HG02973 (cell line): ENCODE measurements around the gene HOTAIR.

ENCODE experiments used
- ATAC-seq: cut with Tn5 transposase; IDR thresholded peaks from one replicate; pipeline ENCODE4 v1.9.1; 2021; ENCODE audit warnings: moderate library complexity; ENCODE audit not compliant: unreplicated experiment

HOTAIR gene

DNA sequence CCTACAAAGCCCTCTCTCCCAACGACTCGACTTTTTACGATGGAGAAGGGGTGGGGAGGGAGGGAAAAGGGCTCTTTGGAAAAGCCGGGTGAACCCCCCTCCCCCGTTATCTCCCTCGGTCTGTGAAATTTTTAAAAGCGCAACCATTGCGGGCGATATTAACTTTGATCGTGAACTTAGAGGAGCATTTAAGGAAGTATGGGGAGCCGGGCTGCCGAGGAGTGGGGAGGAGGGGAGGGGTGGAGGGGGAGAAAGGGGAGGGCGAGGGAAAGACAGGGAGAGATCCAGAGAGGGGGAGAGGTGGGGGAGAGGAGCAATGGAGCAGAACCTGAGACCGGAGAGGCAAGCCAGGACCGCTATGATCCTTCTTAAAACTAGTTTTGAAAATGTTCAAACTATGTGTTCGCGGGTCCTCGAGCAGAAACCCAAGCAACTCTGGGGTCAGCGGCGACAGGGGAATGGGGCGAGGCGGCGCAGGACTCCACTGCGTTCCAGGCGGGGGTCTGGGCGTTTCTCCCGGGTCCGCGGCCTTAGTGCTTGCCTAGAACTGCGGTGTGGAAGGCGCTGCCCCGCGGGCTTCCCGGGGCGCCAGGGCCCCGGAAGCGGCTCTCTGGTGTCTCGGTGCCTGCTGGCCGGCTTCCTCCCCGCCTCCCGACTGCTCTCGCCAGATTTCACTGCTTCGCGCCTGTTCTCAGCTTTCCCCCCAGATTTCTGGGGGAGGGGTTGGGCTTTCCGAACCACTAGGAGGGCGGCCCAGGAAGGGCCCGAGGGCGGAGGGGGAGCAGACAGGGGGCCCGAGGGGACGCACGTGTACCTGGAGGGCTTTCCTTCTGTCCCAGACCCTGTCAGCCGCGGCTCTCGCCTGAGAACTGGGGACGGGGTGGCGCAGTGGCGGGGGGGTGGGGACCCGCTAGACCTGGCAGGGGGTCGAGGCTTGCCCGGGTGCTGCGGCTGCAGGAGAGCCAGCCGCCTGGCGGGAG is at the start of gene HOTAIR:
Gene HOTAIR (minus strand): TSS at position 871 of the 980 bp plus-strand sequence.
- no peak for ATAC-seq

GRCh38 chr12:54024127-54024526 is 49.4 kb upstream of the HOTAIR start:
- ATAC-seq = no peak

DNA sequence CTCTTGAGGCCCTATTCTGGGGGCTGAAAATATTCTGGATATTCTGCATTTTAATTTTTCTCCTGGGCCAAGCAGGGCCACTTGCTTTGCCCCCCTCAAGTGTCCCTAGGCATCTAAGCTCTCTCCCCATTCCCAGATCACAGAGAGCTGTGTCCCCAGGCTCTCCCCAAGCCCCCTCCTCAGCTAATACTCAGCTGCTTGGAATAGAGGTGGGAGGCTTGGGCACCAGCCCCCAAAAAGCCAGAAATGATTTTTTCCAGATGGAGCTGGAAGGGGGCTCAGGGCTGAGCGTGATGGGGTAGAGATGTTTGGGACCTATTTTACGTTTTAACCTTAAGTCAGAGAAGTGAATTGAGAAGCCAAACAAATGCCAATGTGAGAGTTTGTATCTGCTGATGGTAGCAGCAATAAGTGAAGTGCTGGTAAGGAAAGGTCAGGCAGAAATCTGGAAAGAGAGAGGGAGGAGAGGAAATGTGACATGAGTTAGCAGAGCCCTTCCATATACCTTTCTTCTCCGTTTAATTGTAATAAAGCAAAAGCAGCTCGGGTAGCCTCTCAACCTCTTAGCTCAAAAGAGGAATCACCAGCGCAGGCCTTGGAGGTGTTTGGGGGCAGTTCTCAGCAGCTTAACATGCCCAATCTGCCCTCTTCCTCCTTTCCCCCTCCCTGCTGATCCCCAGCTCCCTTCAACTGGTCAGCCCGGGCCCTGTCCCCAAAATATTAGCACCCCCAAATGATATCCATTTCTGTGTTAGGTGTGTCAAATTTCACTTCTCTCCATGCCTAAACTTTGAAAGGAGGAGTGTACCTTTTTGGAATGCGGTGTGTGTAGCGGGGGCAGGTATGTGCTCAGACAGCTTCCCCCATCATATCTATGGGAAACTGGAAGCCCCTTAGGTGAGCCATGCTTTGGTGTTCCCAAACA is 48.5 kb upstream of the HOTAIR start:
- no peak for ATAC-seq

DNA sequence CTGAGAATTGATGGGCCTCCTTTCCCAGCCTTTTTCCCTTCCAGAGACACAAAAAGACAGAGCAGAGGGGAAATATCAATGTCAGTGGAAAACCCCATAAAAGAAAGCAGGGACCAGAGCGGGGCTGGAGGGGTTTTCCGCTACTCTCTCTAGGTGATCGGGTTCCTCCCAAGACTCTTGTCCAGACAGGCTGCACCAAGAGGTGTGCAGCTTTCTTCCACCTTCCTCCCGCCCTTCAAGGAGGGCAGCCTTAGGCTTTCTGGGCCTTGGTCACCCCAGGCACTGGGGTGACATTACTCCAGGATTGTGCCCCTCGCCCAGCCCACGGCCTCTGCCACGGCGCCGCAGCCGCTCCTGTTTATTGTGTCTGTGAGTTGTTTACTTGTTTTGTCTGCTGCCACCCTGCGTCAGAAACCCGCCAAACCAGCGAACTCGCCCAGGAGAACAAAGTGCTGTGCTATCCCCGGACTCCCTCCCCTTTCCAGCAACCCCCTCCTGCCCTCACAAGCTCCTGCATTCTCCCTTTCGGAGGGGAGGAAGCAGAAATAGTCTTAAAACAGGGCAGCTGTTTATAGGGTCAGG is 46.8 kb upstream of the HOTAIR start:
- ATAC-seq = no peak

DNA sequence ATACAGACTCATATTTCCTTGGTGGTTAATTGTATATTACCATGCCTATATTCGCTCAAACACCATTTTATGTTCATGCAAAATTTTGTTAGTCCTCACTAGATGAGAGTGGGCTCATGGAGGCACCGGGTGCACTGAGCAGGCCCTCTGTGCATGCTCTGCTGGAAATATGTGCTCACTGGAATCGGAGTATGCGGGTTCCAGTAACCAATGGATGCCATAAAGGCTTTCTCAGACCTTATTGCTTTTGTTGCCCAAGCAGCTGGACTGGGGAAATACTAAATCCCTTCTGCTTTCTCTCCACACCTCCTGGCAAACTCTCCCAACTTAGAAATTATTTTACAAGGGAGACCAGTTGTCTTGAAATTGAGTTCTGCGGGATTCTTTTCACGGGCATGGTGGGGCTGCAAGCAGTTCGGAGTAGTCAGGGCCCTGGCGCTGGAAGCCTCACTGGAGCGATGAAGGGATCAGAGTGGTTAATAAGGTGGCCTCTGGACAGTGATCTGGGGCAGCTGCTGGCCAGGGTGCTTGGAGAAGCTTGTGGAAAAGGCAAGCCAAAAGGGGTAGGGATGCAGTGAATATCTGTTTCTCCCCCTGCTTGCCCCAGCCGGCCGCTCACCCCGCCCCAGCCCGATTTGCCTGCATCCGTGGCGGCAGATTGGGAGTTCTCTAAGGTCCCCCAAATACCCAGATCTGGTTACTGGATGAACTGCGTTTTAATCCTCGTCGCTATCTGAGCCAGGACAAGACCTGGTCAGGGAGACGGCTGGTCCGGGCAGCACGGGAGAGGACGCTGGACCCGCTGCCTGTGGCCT is 46.0 kb upstream of the HOTAIR start:
- ATAC-seq = no peak

DNA sequence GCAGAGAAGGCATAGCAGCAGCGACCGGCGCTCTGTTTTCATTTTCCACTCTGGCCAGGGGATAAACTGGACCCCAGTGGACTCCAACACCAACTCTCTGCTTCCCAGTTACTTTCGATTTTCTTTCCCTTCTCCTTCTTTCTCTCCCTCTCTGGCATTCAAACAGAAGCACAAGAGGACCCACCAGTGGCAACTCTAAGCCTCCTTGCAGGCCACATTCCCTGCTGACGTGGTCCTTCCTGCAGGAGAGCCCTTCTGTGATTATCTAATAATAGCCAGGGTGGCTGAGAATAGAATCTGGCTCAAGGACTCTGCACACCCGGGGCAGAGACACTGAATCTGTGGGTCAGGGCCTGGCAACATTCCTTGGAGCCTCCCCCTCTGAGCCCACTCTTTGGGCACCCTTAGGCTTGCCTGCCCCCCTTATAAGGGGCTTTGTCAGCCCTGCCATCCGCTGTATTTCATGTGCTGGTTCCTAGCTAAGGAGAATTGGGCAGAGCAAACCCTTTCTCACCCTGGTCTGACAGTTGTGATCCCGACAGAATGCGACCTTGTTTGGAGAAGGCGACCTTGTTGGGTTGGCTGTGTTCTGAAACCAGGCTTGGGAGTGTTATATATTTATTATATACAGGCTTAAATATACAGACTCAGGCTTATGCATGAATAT is 45.3 kb upstream of the HOTAIR start:
- ATAC-seq = no peak

DNA sequence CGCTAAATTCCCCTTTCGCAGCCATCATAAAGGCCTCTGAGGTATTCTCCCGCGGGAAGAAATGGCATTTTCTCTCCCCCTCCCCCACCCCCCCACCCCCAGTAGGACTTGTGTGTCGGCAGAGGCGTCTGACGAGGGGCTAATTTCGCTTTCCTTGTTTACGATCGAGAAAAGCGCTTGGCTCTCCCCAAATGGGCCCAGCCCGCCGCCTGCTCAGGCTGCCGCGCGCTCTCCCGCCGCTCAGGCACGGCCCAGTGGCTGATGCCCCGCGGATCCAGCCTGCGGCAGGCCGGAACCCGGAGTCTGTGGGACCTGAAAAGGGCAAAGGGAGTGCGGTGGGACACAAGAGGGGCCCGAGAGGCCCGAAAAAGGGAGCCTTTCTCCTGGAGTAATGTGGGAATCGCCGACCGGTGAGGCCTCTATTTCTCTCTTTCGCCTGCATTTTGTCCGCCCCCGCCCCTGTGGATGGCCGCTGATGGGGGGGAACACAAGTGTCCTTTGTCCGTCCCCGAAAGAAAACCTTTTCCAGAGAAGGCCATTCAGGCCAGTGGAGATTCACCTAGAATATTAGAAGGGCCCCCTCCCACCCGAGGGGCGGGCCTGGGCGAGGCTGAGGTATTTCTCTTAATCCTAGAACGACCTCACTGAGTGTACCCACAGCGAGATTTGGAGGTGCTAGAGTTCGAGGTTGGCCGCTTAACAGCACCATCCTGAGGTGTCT is 44.5 kb upstream of the HOTAIR start:
- ATAC-seq = no peak

DNA sequence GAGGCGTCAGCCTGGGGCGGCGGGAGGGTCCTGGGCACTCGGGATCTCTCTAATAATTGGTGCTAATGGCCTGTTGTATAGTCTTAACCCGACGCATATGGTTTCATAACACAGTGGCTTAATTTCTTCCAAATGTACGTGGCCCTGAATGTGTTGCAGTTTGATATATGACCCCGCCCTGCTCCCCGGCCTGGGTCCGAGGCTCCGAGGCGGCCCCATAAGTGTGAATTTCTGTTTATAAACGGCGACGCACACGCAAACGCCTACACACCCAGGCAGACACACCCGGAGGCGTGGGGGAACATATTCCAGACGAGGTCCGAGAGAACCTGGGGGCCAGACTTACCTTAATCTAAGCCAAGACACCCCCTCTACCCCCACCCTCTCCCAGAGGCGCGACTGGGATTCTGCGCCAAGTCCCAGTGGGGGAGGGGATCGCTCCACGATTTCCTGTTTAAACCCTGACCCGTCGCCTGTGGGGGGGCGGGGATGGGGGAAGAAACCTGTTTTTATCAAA is 43.8 kb upstream of the HOTAIR start:
- ATAC-seq = no peak

DNA sequence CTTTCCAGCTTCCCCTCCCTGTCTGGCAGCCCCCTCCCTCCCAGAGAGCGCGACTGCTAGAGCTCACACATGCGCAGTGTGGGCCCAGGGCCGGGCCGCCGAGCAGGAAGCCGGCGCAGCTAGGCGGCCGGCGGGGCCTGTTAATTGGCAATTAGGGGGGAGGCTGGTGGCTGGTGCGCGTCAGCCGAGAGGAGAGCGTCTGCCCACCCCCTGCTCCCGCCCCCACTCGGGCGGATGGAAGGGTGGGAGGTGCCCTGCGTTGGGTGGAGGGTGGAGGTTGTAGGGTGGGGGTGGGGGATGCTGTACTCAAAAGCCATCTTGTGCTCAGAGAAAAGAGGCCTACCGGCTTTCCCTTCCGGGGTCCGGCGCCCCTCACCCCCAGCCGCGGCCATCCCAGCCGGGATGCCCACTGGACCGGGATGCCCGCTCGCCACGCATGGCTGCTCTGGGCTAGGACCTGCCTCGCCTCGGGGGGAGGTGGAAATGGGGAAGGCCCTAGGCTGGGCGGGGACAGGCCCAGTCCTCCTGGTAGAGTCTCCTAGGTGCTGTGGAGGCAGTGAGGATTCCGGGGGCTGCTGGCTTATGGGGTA is 43.2 kb upstream of the HOTAIR start:
- ATAC-seq = peak; percentile 56

- peak; percentile 34 for ATAC-seq
These were observed 42.5 kb upstream of the HOTAIR start for GRCh38 chr12:54017027-54017788.

- no peak for ATAC-seq
These were observed 41.8 kb upstream of the HOTAIR start for GRCh38 chr12:54016478-54016964.

DNA sequence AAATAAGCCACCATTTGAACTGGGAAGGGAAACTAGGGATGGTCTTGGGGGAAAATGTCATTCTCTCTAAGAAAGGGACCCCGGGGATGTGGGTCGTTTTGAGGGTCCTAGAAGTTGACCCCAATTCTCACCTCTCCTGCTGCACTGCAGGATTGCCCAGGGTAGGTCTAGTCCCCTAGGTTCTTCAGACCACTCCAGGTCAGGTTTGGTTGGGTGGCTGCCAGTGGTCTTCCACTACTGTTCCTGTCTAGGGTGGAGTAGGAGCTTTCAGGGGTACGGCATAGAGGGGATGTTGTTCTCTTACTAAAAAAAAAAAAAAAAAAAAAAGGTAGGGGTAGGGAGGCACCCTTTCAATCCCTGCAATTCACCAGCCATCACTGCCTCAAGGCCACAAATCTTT is 41.3 kb upstream of the HOTAIR start:
- ATAC-seq = no peak

DNA sequence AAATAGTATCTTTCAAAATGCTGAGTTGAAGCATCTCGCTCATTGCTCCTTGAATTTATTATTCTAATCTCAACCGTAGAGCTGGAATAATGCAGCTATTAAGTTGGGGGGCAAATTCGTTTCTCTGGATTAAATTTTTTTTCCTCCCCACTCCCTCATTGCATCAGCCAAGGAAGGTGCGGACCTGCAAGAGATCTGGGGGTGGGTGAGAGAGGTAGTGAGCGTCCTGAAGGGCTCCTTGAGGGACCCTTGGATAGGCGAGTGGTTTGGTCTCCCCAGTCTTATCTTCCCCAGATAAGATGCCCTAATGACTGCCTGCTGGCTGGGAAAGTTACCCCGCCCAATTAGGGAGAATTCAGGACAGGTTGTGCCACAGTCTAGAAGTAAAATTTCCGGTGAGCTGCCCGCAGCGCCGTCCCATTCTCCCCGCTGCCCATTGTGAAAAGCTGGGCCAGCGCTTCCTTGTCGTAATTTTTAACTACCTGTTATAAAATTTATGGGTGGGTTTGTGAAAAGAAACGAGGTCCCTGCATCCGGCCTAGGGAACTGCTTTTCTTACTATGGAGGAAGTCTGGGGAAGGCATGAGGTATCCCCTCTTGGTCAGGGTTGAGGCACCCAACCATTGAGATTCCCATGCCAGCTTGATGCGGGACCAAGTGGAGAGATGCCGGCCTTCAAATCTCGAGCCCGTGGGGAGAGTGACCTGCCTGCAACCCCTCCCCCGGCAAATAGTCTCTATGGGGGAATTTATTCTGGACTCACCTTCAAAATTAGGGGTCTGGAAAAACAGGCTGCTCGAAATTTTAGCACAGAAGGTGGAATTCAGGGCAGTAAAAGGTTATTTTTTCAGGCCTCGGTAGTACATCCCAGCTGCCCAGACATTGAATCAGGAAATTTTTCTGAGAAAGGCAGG is 40.5 kb upstream of the HOTAIR start:
- ATAC-seq = no peak

GRCh38 chr12:54014377-54015017 is 39.7 kb upstream of the HOTAIR start:
- ATAC-seq = no peak

GRCh38 chr12:54012631-54013409 is 38.1 kb upstream of the HOTAIR start:
- ATAC-seq = no peak
